Measurements from ENCODE around the gene PRDM16.
A peak's percentile ranks its signal among the peaks of the same experiment; 100 is the strongest.

PRDM16 gene

GRCh38 chr1:3474421-3474820, 405.4 kb downstream of the PRDM16 start:
- Histone ChIP-seq H2BK5ac (ENCODE audit: low read length) (no peak overlapping the region), H3K14ac (ENCODE audit: low read length) (no peak overlapping the region), H3K4me2 (ENCODE audit: insufficient read depth, low read length, poor library complexity, severe bottlenecking) (no peak overlapping the region), H3K4me3 (ENCODE audit: low read length in 2 of 2) (no peak overlapping the region), H2AK5ac (ENCODE audit: low read depth, low read length) (peak overlapping the region; percentile 75), H3K79me1 (ENCODE audit: low read depth, low read length) (peaks cover 6% of the 10 kb centered on the region), H2BK12ac (ENCODE audit: low read length) (peak overlapping the region; percentile 46), H4K91ac (ENCODE audit: low read depth, low read length, poor library complexity) (no peak overlapping the region), H3K4ac (ENCODE audit: low read length) (no peak overlapping the region), H3K27ac (replicated peaks; ENCODE audit: low read length) (no peak overlapping the region), H3K36me3 (replicated peaks in 1 of 2; ENCODE audit: control insufficient read depth in 2 of 2, insufficient read depth in 2 of 2, low read length in 2 of 2) (peaks cover 0 to 4% of the 10 kb centered on the region in 2 donors), H3K4me1 (ENCODE audit: control insufficient read depth in 2 of 2, insufficient read depth in 1 of 2, low read depth in 1 of 2, low read length in 2 of 2) (peaks cover 18 to 22% of the 10 kb centered on the region in 2 donors), H3K23ac (ENCODE audit: low read depth, low read length, poor library complexity) (no peak overlapping the region), H3K9ac (ENCODE audit: low read depth, low read length, poor library complexity) (no peak overlapping the region), H2BK15ac (ENCODE audit: low read length) (peak overlapping the region; percentile 85), H2AFZ (ENCODE audit: low read length) (no peak overlapping the region), H3K18ac (ENCODE audit: low read length) (peak overlapping the region; percentile 57), H2BK120ac (ENCODE audit: low read depth, low read length) (no peak overlapping the region), H4K8ac (ENCODE audit: low read depth, low read length) (no peak overlapping the region), H3K9me3 (replicated peaks in 1 of 2; ENCODE audit: control insufficient read depth in 2 of 2, insufficient read depth in 1 of 2, low read depth in 1 of 2, low read length in 2 of 2) (peaks cover 0 to 8% of the 10 kb centered on the region in 2 donors), H3K27me3 (ENCODE audit: control insufficient read depth in 3 of 3, insufficient read depth in 3 of 3, low read depth in 1 of 3, low read length in 3 of 3) (peaks cover 0 to 3% (median 0%) of the 10 kb centered on the region in 3 experiments)
- WGBS, 2 donors (ENCODE audit: extremely low coverage in 2 of 2, insufficient read length in 2 of 2, insufficient replicate concordance in 1 of 2): no CpG with 5 or more reads among the region's 10 CpGs
- no peak for DNase-seq (ENCODE audit: low spot score)

GRCh38 chr1:3475839-3476573, 407.0 kb downstream of the PRDM16 start:
- WGBS, 2 donors (ENCODE audit: extremely low coverage in 2 of 2, insufficient read length in 2 of 2, insufficient replicate concordance in 1 of 2): no CpG with 5 or more reads among the region's 14 CpGs
- Histone ChIP-seq H2BK5ac (ENCODE audit: low read length) (no peak overlapping the region), H3K4me2 (ENCODE audit: insufficient read depth, low read length, poor library complexity, severe bottlenecking) (no peak overlapping the region), H2BK12ac (ENCODE audit: low read length) (no peak overlapping the region), H3K4me1 (ENCODE audit: control insufficient read depth in 2 of 2, insufficient read depth in 1 of 2, low read depth in 1 of 2, low read length in 2 of 2) (peaks cover 12 to 15% of the 10 kb centered on the region in 2 donors), H4K91ac (ENCODE audit: low read depth, low read length, poor library complexity) (no peak overlapping the region), H4K8ac (ENCODE audit: low read depth, low read length) (no peak overlapping the region), H3K9me3 (replicated peaks in 1 of 2; ENCODE audit: control insufficient read depth in 2 of 2, insufficient read depth in 1 of 2, low read depth in 1 of 2, low read length in 2 of 2) (peaks cover 0 to 3% of the 10 kb centered on the region in 2 donors), H3K27ac (replicated peaks; ENCODE audit: low read length) (no peak overlapping the region), H3K36me3 (replicated peaks in 1 of 2; ENCODE audit: control insufficient read depth in 2 of 2, insufficient read depth in 2 of 2, low read length in 2 of 2) (peaks cover 0 to 4% of the 10 kb centered on the region in 2 donors), H2BK120ac (ENCODE audit: low read depth, low read length) (no peak overlapping the region), H3K4me3 (ENCODE audit: low read length in 2 of 2) (no peak overlapping the region), H3K14ac (ENCODE audit: low read length) (no peak overlapping the region), H3K18ac (ENCODE audit: low read length) (peak overlapping the region; percentile 85), H2AK5ac (ENCODE audit: low read depth, low read length) (peak overlapping the region; percentile 81), H2BK15ac (ENCODE audit: low read length) (peak overlapping the region; percentile 78), H3K79me1 (ENCODE audit: low read depth, low read length) (peaks cover 1% of the 10 kb centered on the region), H3K9ac (ENCODE audit: low read depth, low read length, poor library complexity) (peak overlapping the region; percentile 24), H3K27me3 (ENCODE audit: control insufficient read depth in 3 of 3, insufficient read depth in 3 of 3, low read depth in 1 of 3, low read length in 3 of 3) (peaks cover 0 to 3% (median 0%) of the 10 kb centered on the region in 3 experiments), H2AFZ (ENCODE audit: low read length) (no peak overlapping the region), H3K23ac (ENCODE audit: low read depth, low read length, poor library complexity) (peak overlapping the region; percentile 25), H3K4ac (ENCODE audit: low read length) (peak overlapping the region; percentile 53)
- DNase-seq (ENCODE audit: low spot score): no peak

- Histone ChIP-seq H2AFZ (ENCODE audit: low read length) (no peak overlapping the region), H3K79me1 (ENCODE audit: low read depth, low read length) (peaks cover 1% of the 10 kb centered on the region), H3K14ac (ENCODE audit: low read length) (no peak overlapping the region), H4K91ac (ENCODE audit: low read depth, low read length, poor library complexity) (no peak overlapping the region), H3K4me1 (ENCODE audit: control insufficient read depth in 2 of 2, insufficient read depth in 1 of 2, low read depth in 1 of 2, low read length in 2 of 2) (peaks cover 8 to 10% of the 10 kb centered on the region in 2 donors), H3K36me3 (replicated peaks in 1 of 2; ENCODE audit: control insufficient read depth in 2 of 2, insufficient read depth in 2 of 2, low read length in 2 of 2) (peaks cover 0 to 4% of the 10 kb centered on the region in 2 donors), H3K4me2 (ENCODE audit: insufficient read depth, low read length, poor library complexity, severe bottlenecking) (no peak overlapping the region), H4K8ac (ENCODE audit: low read depth, low read length) (no peak overlapping the region), H3K9ac (ENCODE audit: low read depth, low read length, poor library complexity) (no peak overlapping the region), H3K23ac (ENCODE audit: low read depth, low read length, poor library complexity) (no peak overlapping the region), H3K9me3 (replicated peaks in 1 of 2; ENCODE audit: control insufficient read depth in 2 of 2, insufficient read depth in 1 of 2, low read depth in 1 of 2, low read length in 2 of 2) (peaks cover 0 to 3% of the 10 kb centered on the region in 2 donors), H3K4me3 (ENCODE audit: low read length in 2 of 2) (no peak overlapping the region), H3K18ac (ENCODE audit: low read length) (peak overlapping the region; percentile 85), H3K27ac (replicated peaks; ENCODE audit: low read length) (no peak overlapping the region), H2AK5ac (ENCODE audit: low read depth, low read length) (peak overlapping the region; percentile 81), H3K27me3 (ENCODE audit: control insufficient read depth in 3 of 3, insufficient read depth in 3 of 3, low read depth in 1 of 3, low read length in 3 of 3) (peaks cover 0 to 3% (median 0%) of the 10 kb centered on the region in 3 experiments), H2BK12ac (ENCODE audit: low read length) (peak overlapping the region; percentile 58), H2BK15ac (ENCODE audit: low read length) (peak overlapping the region; percentile 78), H3K4ac (ENCODE audit: low read length) (no peak overlapping the region), H2BK120ac (ENCODE audit: low read depth, low read length) (no peak overlapping the region), H2BK5ac (ENCODE audit: low read length) (no peak overlapping the region)
- no CpG with 5 or more reads among the region's 16 CpGs for WGBS, 2 donors (ENCODE audit: extremely low coverage in 2 of 2, insufficient read length in 2 of 2, insufficient replicate concordance in 1 of 2)
- DNase-seq (ENCODE audit: low spot score): no peak
Observed at GRCh38 chr1:3476666-3477065, 407.7 kb downstream of the PRDM16 start.

- Histone ChIP-seq H3K9me3 (replicated peaks in 1 of 2; ENCODE audit: control insufficient read depth in 2 of 2, insufficient read depth in 1 of 2, low read depth in 1 of 2, low read length in 2 of 2) (peaks cover 0 to 3% of the 10 kb centered on the region in 2 donors), H3K4me3 (ENCODE audit: low read length in 2 of 2) (no peak overlapping the region), H3K23ac (ENCODE audit: low read depth, low read length, poor library complexity) (peak overlapping the region; percentile 80), H2BK5ac (ENCODE audit: low read length) (peak overlapping the region; percentile 29), H2BK15ac (ENCODE audit: low read length) (peak overlapping the region; percentile 97), H3K4ac (ENCODE audit: low read length) (no peak overlapping the region), H3K4me2 (ENCODE audit: insufficient read depth, low read length, poor library complexity, severe bottlenecking) (no peak overlapping the region), H4K8ac (ENCODE audit: low read depth, low read length) (peak overlapping the region; percentile 72), H3K27me3 (ENCODE audit: control insufficient read depth in 3 of 3, insufficient read depth in 3 of 3, low read depth in 1 of 3, low read length in 3 of 3) (peaks cover 0 to 3% (median 0%) of the 10 kb centered on the region in 3 experiments), H4K91ac (ENCODE audit: low read depth, low read length, poor library complexity) (no peak overlapping the region), H3K36me3 (replicated peaks in 1 of 2; ENCODE audit: control insufficient read depth in 2 of 2, insufficient read depth in 2 of 2, low read length in 2 of 2) (peaks cover 0 to 4% of the 10 kb centered on the region in 2 donors), H2BK12ac (ENCODE audit: low read length) (no peak overlapping the region), H2AK5ac (ENCODE audit: low read depth, low read length) (peak overlapping the region; percentile 92), H3K4me1 (ENCODE audit: control insufficient read depth in 2 of 2, insufficient read depth in 1 of 2, low read depth in 1 of 2, low read length in 2 of 2) (peaks cover under 1 to 5% of the 10 kb centered on the region in 2 donors), H2BK120ac (ENCODE audit: low read depth, low read length) (no peak overlapping the region), H3K79me1 (ENCODE audit: low read depth, low read length) (peaks cover 1% of the 10 kb centered on the region), H3K14ac (ENCODE audit: low read length) (peak overlapping the region; percentile 38), H3K18ac (ENCODE audit: low read length) (peak overlapping the region; percentile 85), H2AFZ (ENCODE audit: low read length) (no peak overlapping the region), H3K27ac (replicated peaks; ENCODE audit: low read length) (no peak overlapping the region), H3K9ac (ENCODE audit: low read depth, low read length, poor library complexity) (no peak overlapping the region)
- no CpG with 5 or more reads among the region's 28 CpGs for WGBS, 2 donors (ENCODE audit: extremely low coverage in 2 of 2, insufficient read length in 2 of 2, insufficient replicate concordance in 1 of 2)
- DNase-seq (ENCODE audit: low spot score): no peak
Observed at GRCh38 chr1:3477241-3477995, 408.4 kb downstream of the PRDM16 start.

All from neuronal stem cell (in vitro differentiated cells).